Right atrium auricular region (tissue), 2 donors: ENCODE data around the gene CCDC73. TPM values are rescaled to one million over a fixed set of nuclear protein-coding genes. Genes with fewer than 3 reads are reported as not detected.

ENCODE experiments used
- DNase-seq: peaks from one replicate; pipeline ENCODE4 v3.0.0-alpha.2; 2019; ENCODE audit warnings: low spot score
- H3K27ac ChIP-seq, 2 donors: fragments of 200-600 bp; sonication (generic); 1 replicate in 1 of 2; 2 replicates in 1 of 2; pipeline ENCODE4 v1.5.1; 2016 to 2019
- H3K27me3 ChIP-seq, 2 donors: fragments of 200-600 bp; sonication (generic); one replicate each; pipeline versions ENCODE4 v1.5.1 to v1.6.0; 2017 to 2019
- H3K36me3 ChIP-seq: fragments of 200-600 bp; sonication (generic); one replicate; pipeline ENCODE4 v1.5.1; 2016
- H3K4me1 ChIP-seq, 2 donors: fragments of 200-600 bp; sonication (generic); one replicate each; pipeline versions ENCODE4 v1.5.1 to v1.6.0; 2017 to 2019
- H3K4me3 ChIP-seq, 2 donors: fragments of 200-600 bp; sonication (generic); 1 replicate in 1 of 2; 2 replicates in 1 of 2; pipeline ENCODE4 v1.5.1; 2017 to 2019; ENCODE audit warnings: mild to moderate bottlenecking in 1 of 2, moderate library complexity in 1 of 2
- H3K9me3 ChIP-seq, 2 donors: fragments of 200-600 bp; sonication (generic); one replicate each; pipeline ENCODE4 v1.5.1; 2019
- CTCF ChIP-seq, 2 donors: fragments of 200-600 bp; sonication (generic); IDR thresholded peaks; one replicate each; pipeline ENCODE4 v1.5.1; 2019; ENCODE audit warnings: antibody characterized with exemption in 2 of 2
- total RNA-seq, 2 donors: library from RNA; depleted of rRNA; stranded (reverse); fragments of >200 nt; gene quantifications; one replicate each; pipeline ENCODE4 v1.1.0, GENCODE V29; 2016

CCDC73 gene
- total RNA-seq, 2 donors from 2014 or later, result not detected

GRCh38 chr11:32792948-32793475 lies 1.4 kb downstream of the CCDC73 start:
- no peaks in the 10 kb centered on the region for H3K4me1 ChIP-seq
- peak; percentile 52 to 78 for TF ChIP-seq CTCF (IDR thresholded peaks at IDR 0.05)
- H3K4me3 ChIP-seq, result no peak overlapping the region
- H3K27ac ChIP-seq, result no peak overlapping the region
- no peaks in the 10 kb centered on the region for H3K36me3 ChIP-seq
- H3K9me3 ChIP-seq, result no peaks in the 10 kb centered on the region
- no peaks in the 10 kb centered on the region for H3K27me3 ChIP-seq
- peak; percentile 72 for DNase-seq

GRCh38 chr11:32792111-32792947 lies 2.1 kb downstream of the CCDC73 start:
- no peaks in the 10 kb centered on the region for H3K27me3 ChIP-seq
- no peak for DNase-seq
- no peaks in the 10 kb centered on the region for H3K4me1 ChIP-seq
- H3K9me3 ChIP-seq, result no peaks in the 10 kb centered on the region
- TF ChIP-seq CTCF (IDR thresholded peaks at IDR 0.05), result no peak
- no peak overlapping the region for H3K27ac ChIP-seq
- no peaks in the 10 kb centered on the region for H3K36me3 ChIP-seq
- H3K4me3 ChIP-seq, result no peak overlapping the region

- no peak overlapping the region for H3K4me3 ChIP-seq
- no peaks in the 10 kb centered on the region for H3K4me1 ChIP-seq
- H3K27me3 ChIP-seq, result no peaks in the 10 kb centered on the region
- H3K36me3 ChIP-seq, result no peaks in the 10 kb centered on the region
- no peak for TF ChIP-seq CTCF (IDR thresholded peaks at IDR 0.05)
- H3K27ac ChIP-seq, result no peak overlapping the region
- H3K9me3 ChIP-seq, result no peaks in the 10 kb centered on the region
- DNase-seq, result no peak
Measured at GRCh38 chr11:32790916-32791315, 3.5 kb downstream of the CCDC73 start.

GRCh38 chr11:32786811-32787210 lies 7.7 kb downstream of the CCDC73 start:
- Histone ChIP-seq H3K9me3 (no peaks in the 10 kb centered on the region), H3K27ac (no peak overlapping the region), H3K4me3 (no peak overlapping the region), H3K4me1 (no peaks in the 10 kb centered on the region), H3K27me3 (no peaks in the 10 kb centered on the region), H3K36me3 (no peaks in the 10 kb centered on the region)
- DNase-seq, result no peak
- no peak for TF ChIP-seq CTCF (IDR thresholded peaks at IDR 0.05)

- Histone ChIP-seq H3K9me3 (no peaks in the 10 kb centered on the region), H3K27me3 (no peaks in the 10 kb centered on the region), H3K27ac (no peak overlapping the region), H3K36me3 (no peaks in the 10 kb centered on the region), H3K4me1 (no peaks in the 10 kb centered on the region), H3K4me3 (no peak overlapping the region)
- TF ChIP-seq CTCF (IDR thresholded peaks at IDR 0.05), result no peak
- no peak for DNase-seq
Measured at GRCh38 chr11:32785262-32785661, 9.2 kb downstream of the CCDC73 start.
